Cerebellar nuclear complex (tissue), 1 donor: ENCODE measurements around the gene ARHGEF19.
"Not testable (repeated sequence)": the region's sequence is repeated elsewhere in the genome, so short reads cannot be mapped to it uniquely, and the experiment has no call there.

ENCODE experiments used
- DNase-seq, 2 experiments: peaks; one replicate each; lab custom pipeline; 2025; lab: John Stamatoyannopoulos, UW

ARHGEF19 gene

GRCh38 chr1:16164213-16165072 lies 48.0 kb downstream of the ARHGEF19 start:
- DNase-seq: no peak

GRCh38 chr1:16163608-16164212 lies 48.7 kb downstream of the ARHGEF19 start:
- DNase-seq: not testable (repeated sequence)

GRCh38 chr1:16162163-16162822 lies 50.2 kb downstream of the ARHGEF19 start:
- DNase-seq: no peak

- DNase-seq: no peak
These were observed 50.7 kb downstream of the ARHGEF19 start for GRCh38 chr1:16161717-16162116.

- no peak for DNase-seq
These were observed 53.2 kb downstream of the ARHGEF19 start for GRCh38 chr1:16158993-16159831.

GRCh38 chr1:16158025-16158424 lies 54.4 kb downstream of the ARHGEF19 start:
- DNase-seq: no peak

- DNase-seq: no peak
These were observed 55.5 kb downstream of the ARHGEF19 start for GRCh38 chr1:16156848-16157495.

- DNase-seq: peak in 1 of 2 experiments; percentile 23
These were observed 56.7 kb downstream of the ARHGEF19 start, which contains the start of gene EPHA2 for GRCh38 chr1:16155537-16156410. Gene EPHA2, minus strand, starts transcription at chr1:16156069. Its CDS starts 137 bp downstream, at chr1:16155932.

GRCh38 chr1:16153999-16154673 lies 58.3 kb downstream of the ARHGEF19 start:
- no peak for DNase-seq

GRCh38 chr1:16153096-16153998 lies 59.1 kb downstream of the ARHGEF19 start:
- no peak for DNase-seq

- no peak for DNase-seq
These were observed 59.9 kb downstream of the ARHGEF19 start for GRCh38 chr1:16152481-16153087.

GRCh38 chr1:16151995-16152384 lies 60.5 kb downstream of the ARHGEF19 start:
- DNase-seq: no peak

- DNase-seq: no peak
These were observed 61.1 kb downstream of the ARHGEF19 start for GRCh38 chr1:16151196-16151994.

GRCh38 chr1:16150508-16150907 lies 61.9 kb downstream of the ARHGEF19 start:
- DNase-seq: no peak

- no peak for DNase-seq
These were observed 62.6 kb downstream of the ARHGEF19 start for GRCh38 chr1:16149702-16150488.

- no peak for DNase-seq
These were observed 63.3 kb downstream of the ARHGEF19 start for GRCh38 chr1:16149146-16149545.
